Esophagus muscularis mucosa (tissue), 4 donors: ENCODE data around the gene ASCL2. TPM values are rescaled to one million over a fixed set of nuclear protein-coding genes. Genes with fewer than 3 reads are reported as not detected.

ENCODE experiments used
- DNase-seq: peaks from one replicate; pipeline ENCODE4 v3.0.0-alpha.2; 2017; ENCODE audit errors: extremely low spot score
- H3K27ac ChIP-seq, 4 donors: fragments of 200-600 bp; sonication (generic); replicated peaks in 1 of 4; 1 replicate in 3 of 4; 2 replicates in 1 of 4; pipeline ENCODE4 v1.5.1; 2016 to 2019; ENCODE audit warnings: mild to moderate bottlenecking in 1 of 4
- H3K27me3 ChIP-seq, 4 donors: fragments of 200-600 bp; sonication (generic); one replicate each; pipeline versions ENCODE4 v1.5.1 to v1.6.0; 2016 to 2019
- H3K36me3 ChIP-seq, 4 donors: fragments of 200-600 bp; sonication (generic); one replicate each; pipeline ENCODE4 v1.5.1; 2016 to 2019
- H3K4me1 ChIP-seq, 4 donors: fragments of 200-600 bp; sonication (generic); one replicate each; pipeline ENCODE4 v1.5.1; 2016 to 2019
- H3K4me3 ChIP-seq, 4 donors: fragments of 200-600 bp; sonication (generic); 1 replicate in 2 of 4; 2 replicates in 2 of 4; pipeline ENCODE4 v1.5.1; 2016 to 2019; ENCODE audit warnings: mild to moderate bottlenecking in 4 of 4, moderate library complexity in 1 of 4
- H3K9me3 ChIP-seq, 4 donors: fragments of 200-600 bp; sonication (generic); 1 replicate in 3 of 4; 2 replicates in 1 of 4; pipeline ENCODE4 v1.5.1; 2016 to 2019
- CTCF ChIP-seq, 3 experiments: fragments of 200-600 bp in 2 of 3; fragments of 450-650 bp in 1 of 3; sonication (generic) in 2 of 3; IDR thresholded peaks; one replicate each; pipeline ENCODE4 v1.5.1; 2017 to 2019; ENCODE audit warnings: antibody characterized with exemption in 3 of 3, mild to moderate bottlenecking in 2 of 3, moderate library complexity in 1 of 3
- EP300 ChIP-seq: sonication (generic); formaldehyde crosslinking; IDR thresholded peaks from one replicate; pipeline ENCODE4 v1.6.1; 2017; ENCODE audit warnings: antibody characterized with exemption
- POLR2A ChIP-seq: fragments of 450-650 bp; IDR thresholded peaks from one replicate; pipeline ENCODE4 v1.6.1; 2017; ENCODE audit warnings: antibody characterized with exemption, moderate library complexity, mild to moderate bottlenecking, low read depth
- POLR2AphosphoS5 ChIP-seq, 2 donors: sonication (generic); formaldehyde crosslinking; IDR thresholded peaks; one replicate each; pipeline ENCODE4 v1.6.1; 2017; ENCODE audit warnings: antibody characterized with exemption in 2 of 2
- WGBS: methylation state at CpG from one replicate; pipeline ENCODE4 v1.1.5; 2018; 5-methylcytosine and 5-hydroxymethylcytosine counted together
- intact Hi-C: fragments of 100-400 bp; cut with DNase I; formaldehyde crosslinking; loops from one replicate; pipeline ENCODE4 v1.15.1; 2023
- total RNA-seq, 4 donors: library from RNA; depleted of rRNA; stranded (reverse); fragments of >200 nt; gene quantifications; one replicate each; pipeline versions ENCODE4 v1.1.0 to v1.2.1, GENCODE V29; 2016

ASCL2 gene
- total RNA-seq, 4 donors from 2014 or later, result 0.32 to 0.83 (median 0.42) TPM; not detected in 1

- TF ChIP-seq CTCF (IDR thresholded peaks at IDR 0.05), result no peak
- intact Hi-C loops, result no loop called here
Measured at GRCh38 chr11:2272228-2272945, 2.0 kb upstream of the ASCL2 start.

GRCh38 chr11:2271327-2272227 is 1.2 kb upstream of the ASCL2 start:
- DNase-seq, result peak; percentile 78
- intact Hi-C loops, result no loop called here
- peak overlapping the region in 1 of 4 donors; percentile 54 for H3K4me3 ChIP-seq
- H3K36me3 ChIP-seq, result no peaks in the 10 kb centered on the region
- H3K4me1 ChIP-seq, result peaks cover 21 to 30% (median 28%) of the 10 kb centered on the region in 4 donors
- no peaks in the 10 kb centered on the region for H3K9me3 ChIP-seq
- H3K27me3 ChIP-seq, result peaks cover 0 to 88% (median 35%) of the 10 kb centered on the region in 4 donors
- no peak overlapping the region for H3K27ac ChIP-seq
- WGBS, result 28% methylated on average over 26 of the region's 45 CpGs
- TF ChIP-seq POLR2A (no peak), EP300 (no peak), CTCF (IDR thresholded peaks at IDR 0.05) (no peak), POLR2AphosphoS5 (IDR thresholded peaks at IDR 0.05) (no peak)

More at GRCh38 chr11:2272228-2272945, 2.0 kb upstream of the ASCL2 start:
- Histone ChIP-seq H3K36me3 (no peaks in the 10 kb centered on the region), H3K27me3 (peaks cover 0 to 82% (median 35%) of the 10 kb centered on the region in 4 donors), H3K27ac (no peak overlapping the region), H3K4me1 (peaks cover 21 to 30% (median 28%) of the 10 kb centered on the region in 4 donors), H3K4me3 (no peak overlapping the region), H3K9me3 (no peaks in the 10 kb centered on the region)
- DNase-seq, result no peak
- 89% methylated on average over 8 of the region's 21 CpGs for WGBS

- Histone ChIP-seq H3K9me3 (no peaks in the 10 kb centered on the region), H3K27ac (no peak overlapping the region), H3K4me1 (peaks cover 21 to 30% (median 28%) of the 10 kb centered on the region in 4 donors), H3K4me3 (peak overlapping the region; percentile 51 to 62 (median 54)), H3K27me3 (peaks cover 0 to 85% (median 35%) of the 10 kb centered on the region in 4 donors), H3K36me3 (no peaks in the 10 kb centered on the region)
- TF ChIP-seq CTCF (IDR thresholded peaks at IDR 0.05), result no peak
- no peak for TF ChIP-seq EP300
- no peak for TF ChIP-seq POLR2A
- peak; percentile 62 for DNase-seq
- WGBS, result 0% methylated on average over 5 of the region's 28 CpGs
- intact Hi-C loops, result no loop called here
Measured at GRCh38 chr11:2271077-2271326, 614 bp upstream of the ASCL2 start.

- Histone ChIP-seq H3K4me1 (peaks cover 21 to 30% (median 28%) of the 10 kb centered on the region in 4 donors), H3K27ac (peak overlapping the region in 2 of 4 donors; percentile 27 to 57), H3K27me3 (peaks cover 0 to 77% (median 35%) of the 10 kb centered on the region in 4 donors), H3K4me3 (peak overlapping the region; percentile 51 to 62 (median 54)), H3K36me3 (no peaks in the 10 kb centered on the region), H3K9me3 (no peaks in the 10 kb centered on the region)
- 0% methylated on average over 9 of the region's 104 CpGs for WGBS
- TF ChIP-seq EP300 (no peak), POLR2AphosphoS5 (IDR thresholded peaks at IDR 0.05) (no peak)
- intact Hi-C loops, result no loop called here
- DNase-seq, result peak; percentile 57
Measured at GRCh38 chr11:2269601-2270321, 627 bp downstream of the ASCL2 start.
